Endodermal cell (in vitro differentiated cells): ENCODE measurements around the gene TULP4. TPM values are rescaled to one million over a fixed set of nuclear protein-coding genes. Genes with fewer than 3 reads are reported as not detected.

Source experiments
- DNase-seq: peaks from one replicate; pipeline ENCODE4 v3.0.0-alpha.2; 2017
- H3K27ac ChIP-seq: 2 replicates; pipeline ENCODE4 v1.5.1; 2013; ENCODE audit warnings: mild to moderate bottlenecking, low read depth, low read length, moderate library complexity
- H3K27me3 ChIP-seq: 2 replicates; pipeline ENCODE4 v1.6.1; 2013; ENCODE audit warnings: mild to moderate bottlenecking, low read length, moderate library complexity; ENCODE audit not compliant: insufficient read depth, control insufficient read depth, poor library complexity, severe bottlenecking
- H3K36me3 ChIP-seq: 2 replicates; pipeline ENCODE4 v1.7.0; 2013; ENCODE audit warnings: mild to moderate bottlenecking, low read length, moderate library complexity; ENCODE audit not compliant: control insufficient read depth, insufficient read depth
- H3K4me1 ChIP-seq: one replicate; pipeline ENCODE4 v1.7.0; 2013; ENCODE audit warnings: low read length; ENCODE audit not compliant: control insufficient read depth, insufficient read depth
- H3K4me3 ChIP-seq: 2 replicates; pipeline ENCODE4 v1.5.1; 2013; ENCODE audit warnings: mild to moderate bottlenecking, low read length, moderate library complexity
- H3K9ac ChIP-seq: 2 replicates; pipeline ENCODE4 v1.6.1; 2013; ENCODE audit warnings: mild to moderate bottlenecking, low read length, moderate library complexity; ENCODE audit not compliant: poor library complexity, severe bottlenecking; ENCODE audit errors: extremely low read depth
- H3K9me3 ChIP-seq: 2 replicates; pipeline ENCODE4 v1.6.1; 2013; ENCODE audit warnings: mild to moderate bottlenecking, low read length, moderate library complexity; ENCODE audit not compliant: control insufficient read depth
- H3K27ac Mint-ChIP-seq: 2 replicates; pipeline ENCODE4 v1.8.0; 2020; ENCODE audit warnings: mixed read lengths
- H3K27me3 Mint-ChIP-seq: 2 replicates; pipeline ENCODE4 v1.8.0; 2021; ENCODE audit warnings: mild to moderate bottlenecking, mixed read lengths; ENCODE audit not compliant: insufficient read depth
- H3K36me3 Mint-ChIP-seq: 2 replicates; pipeline ENCODE4 v1.8.0; 2020; ENCODE audit warnings: low read depth, mixed read lengths
- H3K4me1 Mint-ChIP-seq: 2 replicates; pipeline ENCODE4 v1.8.0; 2020; ENCODE audit warnings: mixed read lengths
- H3K4me3 Mint-ChIP-seq: 2 replicates; pipeline ENCODE4 v1.8.0; 2020; ENCODE audit warnings: mild to moderate bottlenecking, moderate library complexity, mixed read lengths
- H3K9me3 Mint-ChIP-seq: 2 replicates; pipeline ENCODE4 v1.8.0; 2020; ENCODE audit warnings: mild to moderate bottlenecking, mixed read lengths
- CTCF ChIP-seq: fragments of 200-600 bp; sonication (generic); conservative IDR thresholded peaks from 2 replicates; pipeline ENCODE4 v1.5.0; 2021; ENCODE audit warnings: antibody characterized with exemption, mild to moderate bottlenecking
- WGBS, 2 experiments: methylation state at CpG; one replicate each; pipeline versions ENCODE4 v1.1.5 to v1.1.7; 2013; ENCODE audit warnings: missing lambda C conversion rate in 2 of 2, mixed read lengths in 1 of 2; ENCODE audit not compliant: insufficient coverage in 1 of 2, insufficient read length in 1 of 2; 5-methylcytosine and 5-hydroxymethylcytosine counted together
- total RNA-seq, 2 donors: library from RNA; stranded (reverse); fragmentation: NEBNext Ultra II Directional in 1 of 2; extraction: Animal tissue kit (Norgen Biotek cat#: 25700) in 1 of 2; gene quantifications; 2 replicates in 1 of 2; 3 replicates in 1 of 2; pipeline ENCODE4 v1.2.1, GENCODE V29; 2021

TULP4 gene
- total RNA-seq, 2 donors from 2014 or later = 102 to 103 TPM

DNA sequence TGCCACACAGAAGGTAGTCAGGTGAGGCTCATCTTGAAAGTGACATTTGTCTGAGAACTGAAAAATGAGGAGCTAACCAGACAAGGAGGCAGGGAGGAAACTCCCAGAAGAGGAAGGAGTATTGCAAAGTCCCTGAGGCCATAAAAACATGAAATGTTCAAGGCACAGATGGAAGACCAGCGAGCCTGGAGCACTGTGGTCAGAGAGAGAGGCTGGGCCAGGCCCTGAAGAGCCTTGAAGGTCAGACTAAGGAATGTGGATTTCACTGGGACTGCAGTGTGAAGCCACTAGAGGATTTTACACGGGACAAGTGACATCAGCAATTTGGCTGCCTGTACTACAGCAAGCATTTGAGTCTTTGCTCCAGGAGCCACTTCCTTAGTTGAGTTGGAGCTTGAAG lies 226.5 kb downstream of the TULP4 start:
- no peaks in the 10 kb centered on the region for H3K4me1 Mint-ChIP-seq
- Histone ChIP-seq H3K36me3 (no peaks in the 10 kb centered on the region), H3K4me1 (no peaks in the 10 kb centered on the region), H3K9ac (no peak overlapping the region), H3K27ac (no peak overlapping the region), H3K4me3 (no peak overlapping the region), H3K27me3 (no peaks in the 10 kb centered on the region), H3K9me3 (no peaks in the 10 kb centered on the region)
- H3K27me3 Mint-ChIP-seq = peaks cover 31% of the 10 kb centered on the region
- no peak for TF ChIP-seq CTCF
- no peak for DNase-seq
- no peaks in the 10 kb centered on the region for H3K36me3 Mint-ChIP-seq
- H3K4me3 Mint-ChIP-seq = no peak overlapping the region
- no peaks in the 10 kb centered on the region for H3K9me3 Mint-ChIP-seq
- WGBS, 2 experiments = 89 to 91% methylated on average over 2 of the region's 2 CpGs
- no peak overlapping the region for H3K27ac Mint-ChIP-seq

DNA sequence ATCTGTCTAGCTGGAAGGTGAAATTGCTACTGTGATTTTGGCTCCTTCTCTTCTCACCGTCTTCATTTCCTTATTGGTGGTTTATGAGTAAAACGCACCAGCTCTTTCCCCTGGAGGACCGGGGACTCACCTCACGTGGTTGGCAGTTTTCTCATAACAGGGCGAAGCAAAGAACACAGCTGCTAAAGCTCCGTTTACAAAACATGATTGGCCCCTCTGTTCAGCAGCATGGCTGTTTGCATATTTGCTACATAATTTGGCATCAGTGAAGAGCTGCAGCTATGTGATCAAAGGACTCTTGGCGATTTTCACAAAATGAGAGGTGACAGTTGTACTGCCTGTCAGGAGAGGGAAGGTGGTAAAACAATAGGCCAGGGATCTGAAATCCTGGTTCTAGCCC lies 227.1 kb downstream of the TULP4 start:
- H3K27ac ChIP-seq = no peak overlapping the region
- Mint-ChIP-seq H3K27me3 (peaks cover 28% of the 10 kb centered on the region), H3K9me3 (no peaks in the 10 kb centered on the region), H3K4me1 (no peaks in the 10 kb centered on the region), H3K4me3 (no peak overlapping the region), H3K36me3 (no peaks in the 10 kb centered on the region), H3K27ac (no peak overlapping the region)
- no peaks in the 10 kb centered on the region for H3K36me3 ChIP-seq
- H3K4me1 ChIP-seq = no peaks in the 10 kb centered on the region
- 86 to 87% methylated on average over 7 of the region's 7 CpGs for WGBS, 2 experiments
- H3K9me3 ChIP-seq = no peaks in the 10 kb centered on the region
- no peak for DNase-seq
- TF ChIP-seq CTCF = no peak
- no peak overlapping the region for H3K4me3 ChIP-seq
- no peaks in the 10 kb centered on the region for H3K27me3 ChIP-seq
- H3K9ac ChIP-seq = no peak overlapping the region

DNA sequence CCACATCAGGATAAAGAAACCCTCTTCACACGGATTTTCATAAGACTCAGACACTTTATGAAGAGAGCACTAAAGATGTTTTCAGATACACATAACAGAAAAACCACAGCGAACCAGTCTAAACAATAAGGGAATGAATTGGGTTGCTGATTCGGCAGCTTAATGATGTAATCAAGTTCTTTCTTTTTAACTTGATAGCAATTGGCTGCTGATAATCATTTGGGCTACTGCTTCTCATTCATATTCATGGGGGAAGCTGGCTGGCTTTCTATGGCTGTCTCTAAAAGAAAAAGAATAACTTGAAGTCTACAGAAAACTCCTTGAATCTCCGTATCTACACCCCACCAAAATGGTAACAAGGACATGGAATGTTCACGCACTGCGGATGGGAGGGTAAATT lies 227.6 kb downstream of the TULP4 start:
- no peaks in the 10 kb centered on the region for H3K27me3 ChIP-seq
- H3K9ac ChIP-seq = no peak overlapping the region
- no peak overlapping the region for H3K27ac Mint-ChIP-seq
- no peaks in the 10 kb centered on the region for H3K36me3 ChIP-seq
- no peak for TF ChIP-seq CTCF
- H3K27me3 Mint-ChIP-seq = peaks cover 24% of the 10 kb centered on the region
- no peak overlapping the region for H3K4me3 ChIP-seq
- H3K9me3 Mint-ChIP-seq = no peaks in the 10 kb centered on the region
- no peaks in the 10 kb centered on the region for H3K36me3 Mint-ChIP-seq
- WGBS, 2 experiments = 90 to 97% methylated on average over 4 to 6 of the region's 6 CpGs
- H3K9me3 ChIP-seq = no peaks in the 10 kb centered on the region
- no peaks in the 10 kb centered on the region for H3K4me1 Mint-ChIP-seq
- H3K27ac ChIP-seq = no peak overlapping the region
- DNase-seq = no peak
- H3K4me1 ChIP-seq = no peaks in the 10 kb centered on the region
- H3K4me3 Mint-ChIP-seq = no peak overlapping the region
